Measurements from ENCODE around the gene GRB14.

Gene GRB14

GRCh38 chr2:164613321-164613982 is 7.8 kb downstream of the GRB14 start:
- Histone ChIP-seq H3K4me1 (ENCODE audit: control insufficient read depth, insufficient read depth, low read length, poor library complexity, severe bottlenecking) (peaks cover 8% of the 10 kb centered on the region), H3K27ac (ENCODE audit: low read depth, low read length, severe bottlenecking) (no peak overlapping the region), H3K36me3 (ENCODE audit: control insufficient read depth, insufficient read depth, low read length) (no peaks in the 10 kb centered on the region), H3K9me3 (ENCODE audit: control insufficient read depth, low read length) (no peaks in the 10 kb centered on the region), H3K4me3 (ENCODE audit: extremely low read depth, insufficient read depth, low read length, poor library complexity, severe bottlenecking) (no peak overlapping the region)
- 100% methylated on average over 1 of the region's 1 CpG; no CpG with 5 or more reads in 1 of the 2 experiments for WGBS, 2 experiments (ENCODE audit: insufficient coverage in 2 of 2)

GRCh38 chr2:164609790-164610189 is 11.5 kb downstream of the GRB14 start:
- H3K36me3 ChIP-seq (ENCODE audit: control insufficient read depth, insufficient read depth, low read length), result no peaks in the 10 kb centered on the region
- H3K27ac ChIP-seq (ENCODE audit: low read depth, low read length, severe bottlenecking), result no peak overlapping the region
- WGBS, 2 experiments (ENCODE audit: insufficient coverage in 2 of 2), result 100% methylated on average over 1 of the region's 1 CpG; no CpG with 5 or more reads in 1 of the 2 experiments

GRCh38 chr2:164606557-164606956 is 14.7 kb downstream of the GRB14 start:
- Histone ChIP-seq H3K4me1 (ENCODE audit: control insufficient read depth, insufficient read depth, low read length, poor library complexity, severe bottlenecking) (no peaks in the 10 kb centered on the region), H3K36me3 (ENCODE audit: control insufficient read depth, insufficient read depth, low read length) (no peaks in the 10 kb centered on the region), H3K9me3 (ENCODE audit: control insufficient read depth, low read length) (no peaks in the 10 kb centered on the region), H3K4me3 (ENCODE audit: extremely low read depth, insufficient read depth, low read length, poor library complexity, severe bottlenecking) (no peak overlapping the region), H3K27ac (ENCODE audit: low read depth, low read length, severe bottlenecking) (peak overlapping the region; percentile 30)
- 67% methylated on average over 1 of the region's 2 CpGs; no CpG with 5 or more reads in 1 of the 2 experiments for WGBS, 2 experiments (ENCODE audit: insufficient coverage in 2 of 2)

More at GRCh38 chr2:164609790-164610189, 11.5 kb downstream of the GRB14 start:
- Histone ChIP-seq H3K4me3 (ENCODE audit: extremely low read depth, insufficient read depth, low read length, poor library complexity, severe bottlenecking) (no peak overlapping the region), H3K4me1 (ENCODE audit: control insufficient read depth, insufficient read depth, low read length, poor library complexity, severe bottlenecking) (no peaks in the 10 kb centered on the region), H3K9me3 (ENCODE audit: control insufficient read depth, low read length) (no peaks in the 10 kb centered on the region)

GRCh38 chr2:164605295-164605694 is 16.0 kb downstream of the GRB14 start:
- no peaks in the 10 kb centered on the region for H3K9me3 ChIP-seq (ENCODE audit: control insufficient read depth, low read length)
- H3K27ac ChIP-seq (ENCODE audit: low read depth, low read length, severe bottlenecking), result no peak overlapping the region
- WGBS, 2 experiments (ENCODE audit: insufficient coverage in 2 of 2), result 93% methylated on average over 2 of the region's 2 CpGs; no CpG with 5 or more reads in 1 of the 2 experiments
- no peak overlapping the region for H3K4me3 ChIP-seq (ENCODE audit: extremely low read depth, insufficient read depth, low read length, poor library complexity, severe bottlenecking)
- no peaks in the 10 kb centered on the region for H3K36me3 ChIP-seq (ENCODE audit: control insufficient read depth, insufficient read depth, low read length)
- no peaks in the 10 kb centered on the region for H3K4me1 ChIP-seq (ENCODE audit: control insufficient read depth, insufficient read depth, low read length, poor library complexity, severe bottlenecking)

- Histone ChIP-seq H3K4me3 (ENCODE audit: extremely low read depth, insufficient read depth, low read length, poor library complexity, severe bottlenecking) (no peak overlapping the region), H3K27ac (ENCODE audit: low read depth, low read length, severe bottlenecking) (no peak overlapping the region), H3K9me3 (ENCODE audit: control insufficient read depth, low read length) (no peaks in the 10 kb centered on the region), H3K36me3 (ENCODE audit: control insufficient read depth, insufficient read depth, low read length) (no peaks in the 10 kb centered on the region), H3K4me1 (ENCODE audit: control insufficient read depth, insufficient read depth, low read length, poor library complexity, severe bottlenecking) (no peaks in the 10 kb centered on the region)
- no CpG with 5 or more reads among the region's 1 CpG for WGBS, 2 experiments (ENCODE audit: insufficient coverage in 2 of 2)
Observed at GRCh38 chr2:164600763-164601162, 20.5 kb downstream of the GRB14 start.

GRCh38 chr2:164599954-164600589 is 21.2 kb downstream of the GRB14 start:
- Histone ChIP-seq H3K9me3 (ENCODE audit: control insufficient read depth, low read length) (no peaks in the 10 kb centered on the region), H3K27ac (ENCODE audit: low read depth, low read length, severe bottlenecking) (peak overlapping the region; percentile 4), H3K4me3 (ENCODE audit: extremely low read depth, insufficient read depth, low read length, poor library complexity, severe bottlenecking) (no peak overlapping the region), H3K36me3 (ENCODE audit: control insufficient read depth, insufficient read depth, low read length) (no peaks in the 10 kb centered on the region), H3K4me1 (ENCODE audit: control insufficient read depth, insufficient read depth, low read length, poor library complexity, severe bottlenecking) (no peaks in the 10 kb centered on the region)
- 80% methylated on average over 1 of the region's 3 CpGs; no CpG with 5 or more reads in 1 of the 2 experiments for WGBS, 2 experiments (ENCODE audit: insufficient coverage in 2 of 2)

GRCh38 chr2:164597983-164598382 is 23.3 kb downstream of the GRB14 start:
- Histone ChIP-seq H3K36me3 (ENCODE audit: control insufficient read depth, insufficient read depth, low read length) (no peaks in the 10 kb centered on the region), H3K4me3 (ENCODE audit: extremely low read depth, insufficient read depth, low read length, poor library complexity, severe bottlenecking) (no peak overlapping the region), H3K27ac (ENCODE audit: low read depth, low read length, severe bottlenecking) (no peak overlapping the region), H3K4me1 (ENCODE audit: control insufficient read depth, insufficient read depth, low read length, poor library complexity, severe bottlenecking) (no peaks in the 10 kb centered on the region), H3K9me3 (ENCODE audit: control insufficient read depth, low read length) (no peaks in the 10 kb centered on the region)
- no CpG with 5 or more reads among the region's 2 CpGs for WGBS, 2 experiments (ENCODE audit: insufficient coverage in 2 of 2)

GRCh38 chr2:164595031-164595430 is 26.3 kb downstream of the GRB14 start:
- H3K27ac ChIP-seq (ENCODE audit: low read depth, low read length, severe bottlenecking), result no peak overlapping the region
- WGBS, 2 experiments (ENCODE audit: insufficient coverage in 2 of 2), result no CpG with 5 or more reads among the region's 1 CpG
- H3K9me3 ChIP-seq (ENCODE audit: control insufficient read depth, low read length), result no peaks in the 10 kb centered on the region
- H3K4me1 ChIP-seq (ENCODE audit: control insufficient read depth, insufficient read depth, low read length, poor library complexity, severe bottlenecking), result no peaks in the 10 kb centered on the region
- H3K4me3 ChIP-seq (ENCODE audit: extremely low read depth, insufficient read depth, low read length, poor library complexity, severe bottlenecking), result no peak overlapping the region
- H3K36me3 ChIP-seq (ENCODE audit: control insufficient read depth, insufficient read depth, low read length), result no peaks in the 10 kb centered on the region

GRCh38 chr2:164593959-164594358 is 27.3 kb downstream of the GRB14 start:
- Histone ChIP-seq H3K9me3 (ENCODE audit: control insufficient read depth, low read length) (no peaks in the 10 kb centered on the region), H3K27ac (ENCODE audit: low read depth, low read length, severe bottlenecking) (no peak overlapping the region), H3K36me3 (ENCODE audit: control insufficient read depth, insufficient read depth, low read length) (no peaks in the 10 kb centered on the region), H3K4me3 (ENCODE audit: extremely low read depth, insufficient read depth, low read length, poor library complexity, severe bottlenecking) (no peak overlapping the region), H3K4me1 (ENCODE audit: control insufficient read depth, insufficient read depth, low read length, poor library complexity, severe bottlenecking) (no peaks in the 10 kb centered on the region)

GRCh38 chr2:164593541-164593940 is 27.7 kb downstream of the GRB14 start:
- H3K27ac ChIP-seq (ENCODE audit: low read depth, low read length, severe bottlenecking), result no peak overlapping the region
- WGBS, 2 experiments (ENCODE audit: insufficient coverage in 2 of 2), result 36% methylated on average over 3 of the region's 4 CpGs
- no peak overlapping the region for H3K4me3 ChIP-seq (ENCODE audit: extremely low read depth, insufficient read depth, low read length, poor library complexity, severe bottlenecking)
- H3K36me3 ChIP-seq (ENCODE audit: control insufficient read depth, insufficient read depth, low read length), result no peaks in the 10 kb centered on the region
- H3K4me1 ChIP-seq (ENCODE audit: control insufficient read depth, insufficient read depth, low read length, poor library complexity, severe bottlenecking), result no peaks in the 10 kb centered on the region
- H3K9me3 ChIP-seq (ENCODE audit: control insufficient read depth, low read length), result no peaks in the 10 kb centered on the region

- no peak overlapping the region for H3K27ac ChIP-seq (ENCODE audit: low read depth, low read length, severe bottlenecking)
- H3K4me1 ChIP-seq (ENCODE audit: control insufficient read depth, insufficient read depth, low read length, poor library complexity, severe bottlenecking), result no peaks in the 10 kb centered on the region
- no peaks in the 10 kb centered on the region for H3K36me3 ChIP-seq (ENCODE audit: control insufficient read depth, insufficient read depth, low read length)
- no peaks in the 10 kb centered on the region for H3K9me3 ChIP-seq (ENCODE audit: control insufficient read depth, low read length)
- 79 to 94% methylated on average over 2 of the region's 2 CpGs for WGBS, 2 experiments (ENCODE audit: insufficient coverage in 2 of 2)
- H3K4me3 ChIP-seq (ENCODE audit: extremely low read depth, insufficient read depth, low read length, poor library complexity, severe bottlenecking), result no peak overlapping the region
Observed at GRCh38 chr2:164589522-164589921, 31.8 kb downstream of the GRB14 start.
